Activated effector memory CD4-positive, alpha-beta T cell treated with anti-CD3 and anti-CD28 coated beads, Interleukin-2, amount 50 U/mL, for 16 hours (primary cell): ENCODE measurements around the gene KIF26B.
A peak's percentile ranks its signal among the peaks of the same experiment; 100 is the strongest.
"Not testable (repeated sequence)": the region's sequence is repeated elsewhere in the genome, so short reads cannot be mapped to it uniquely, and the experiment has no call there.

Experiments used
- DNase-seq: peaks from one replicate; pipeline ENCODE4 v3.0.0-alpha.2; 2020

Gene KIF26B

GRCh38 chr1:245671966-245672767 is 517.4 kb downstream of the KIF26B start:
- no peak for DNase-seq

- DNase-seq: not testable (repeated sequence)
Observed at GRCh38 chr1:245672836-245673656, 518.3 kb downstream of the KIF26B start.

GRCh38 chr1:245673881-245674414 is 519.2 kb downstream of the KIF26B start:
- no peak for DNase-seq

DNA sequence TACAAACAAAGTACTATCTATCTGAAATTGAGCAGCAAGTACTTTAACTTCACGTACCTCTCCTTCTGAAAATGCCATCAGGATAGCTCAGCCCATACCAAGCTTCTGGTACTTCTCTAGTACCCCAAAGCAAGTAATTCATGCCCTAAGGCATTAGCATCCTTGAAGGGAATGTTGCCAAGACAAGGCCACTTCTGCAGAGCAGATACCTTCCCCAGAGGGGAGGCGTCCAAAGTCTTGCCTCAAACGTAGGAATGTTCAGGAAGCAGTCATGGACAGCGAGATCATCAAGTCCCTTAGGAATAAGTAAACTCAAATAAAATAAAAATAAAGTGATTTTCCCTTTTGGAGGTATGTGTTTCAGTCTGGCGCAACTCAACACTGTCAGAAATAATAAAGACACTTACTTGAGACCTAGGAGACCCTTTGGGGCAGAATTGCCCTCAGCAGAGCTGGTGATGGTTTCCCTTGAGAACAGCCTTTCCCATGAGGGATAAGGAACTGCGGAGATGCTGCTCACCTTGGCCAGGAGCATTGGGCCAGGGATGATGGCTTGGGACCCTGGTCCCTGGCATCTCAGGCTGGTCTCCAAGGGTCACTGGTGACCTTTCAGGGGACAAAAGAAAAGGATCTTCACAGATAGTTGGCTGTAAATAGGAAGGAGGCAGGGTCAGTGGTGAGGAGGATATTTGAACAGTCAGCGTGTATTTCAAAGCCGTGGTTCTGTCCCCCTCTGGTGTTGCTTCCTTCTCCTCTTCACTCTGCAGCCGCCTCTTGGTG is 522.9 kb downstream of the KIF26B start:
- peak; percentile 14 for DNase-seq

DNA sequence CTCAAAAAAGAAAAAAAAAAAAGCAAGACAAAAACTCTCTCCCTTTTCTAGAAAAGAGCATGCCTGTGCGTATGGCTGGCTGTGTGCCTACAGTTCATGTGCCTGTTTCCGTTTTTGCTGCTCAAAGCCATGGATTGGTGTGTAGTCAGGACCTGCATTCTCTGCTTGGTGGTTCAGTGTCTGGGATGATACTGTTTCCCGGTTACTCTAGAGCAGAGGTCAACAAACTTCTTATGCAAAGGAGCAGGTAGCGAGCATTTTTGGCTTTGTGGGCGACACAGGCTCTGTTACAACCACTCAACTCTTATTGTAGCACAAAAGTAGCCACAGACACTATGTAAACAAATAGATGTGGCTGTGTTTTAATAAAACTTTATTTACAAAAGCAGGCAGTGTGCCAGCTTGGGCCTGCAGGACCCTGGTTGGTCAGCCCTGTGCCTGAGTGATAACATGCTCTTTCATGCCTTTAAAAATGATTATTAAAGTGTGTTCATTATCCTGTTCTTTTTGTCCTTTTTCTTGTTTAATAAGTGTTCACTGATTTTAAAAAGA is 524.2 kb downstream of the KIF26B start:
- DNase-seq: peak; percentile 38

GRCh38 chr1:245679821-245680780 is 525.3 kb downstream of the KIF26B start:
- DNase-seq: peak; percentile 5

DNA sequence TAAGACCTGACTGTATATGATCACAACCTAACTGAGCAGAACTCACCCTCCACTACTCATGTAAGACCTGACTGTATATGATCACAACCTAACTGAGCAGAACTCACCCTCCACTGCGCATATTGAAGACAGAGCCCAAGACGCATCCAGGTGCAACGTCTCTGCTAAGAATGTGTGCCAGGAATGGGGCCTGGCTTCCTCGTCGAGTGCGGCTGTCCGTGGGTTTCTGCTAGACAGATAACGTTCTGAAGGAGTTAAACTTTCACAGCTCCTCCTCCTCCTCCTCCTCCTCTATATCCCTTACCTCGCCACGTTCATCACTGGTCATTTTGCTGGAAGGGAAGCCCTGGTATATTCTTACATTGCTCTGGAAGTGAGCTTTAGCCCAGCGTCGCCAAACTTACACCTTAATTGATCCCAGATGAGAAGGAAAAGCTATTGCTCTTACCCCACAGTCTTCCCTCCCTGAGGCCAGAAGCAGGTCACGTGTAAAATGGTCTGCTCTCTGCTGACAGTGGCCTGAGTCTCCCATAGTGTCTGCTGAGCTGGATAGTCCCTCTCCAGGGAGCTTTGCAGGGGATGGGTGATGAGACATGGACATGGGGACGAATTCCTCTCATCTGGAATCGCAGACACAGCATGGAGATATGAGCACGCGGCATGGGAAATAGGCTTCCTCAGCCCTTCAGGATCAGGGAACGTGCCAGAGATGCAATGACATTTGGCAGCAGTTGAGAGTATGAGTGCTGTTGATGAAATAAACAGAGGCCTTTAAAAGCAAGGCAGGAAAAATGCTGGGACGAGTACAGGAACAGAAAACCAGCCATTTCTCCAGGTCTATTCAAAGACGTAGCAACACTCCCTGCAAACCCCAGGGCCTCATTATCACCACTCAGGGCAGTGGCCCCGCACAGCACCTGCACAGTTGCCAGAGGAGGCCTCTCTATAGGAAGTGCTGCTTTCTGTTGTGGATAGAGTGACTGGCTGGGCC is 528.1 kb downstream of the KIF26B start:
- DNase-seq: peak; percentile 14

- peak; percentile 5 for DNase-seq
Observed at GRCh38 chr1:245683676-245684075, 528.9 kb downstream of the KIF26B start.

- DNase-seq: peak; percentile 50
Observed at GRCh38 chr1:245684166-245684565, 529.4 kb downstream of the KIF26B start.

- DNase-seq: no peak
Observed at GRCh38 chr1:245684571-245684970, 529.8 kb downstream of the KIF26B start.

DNA sequence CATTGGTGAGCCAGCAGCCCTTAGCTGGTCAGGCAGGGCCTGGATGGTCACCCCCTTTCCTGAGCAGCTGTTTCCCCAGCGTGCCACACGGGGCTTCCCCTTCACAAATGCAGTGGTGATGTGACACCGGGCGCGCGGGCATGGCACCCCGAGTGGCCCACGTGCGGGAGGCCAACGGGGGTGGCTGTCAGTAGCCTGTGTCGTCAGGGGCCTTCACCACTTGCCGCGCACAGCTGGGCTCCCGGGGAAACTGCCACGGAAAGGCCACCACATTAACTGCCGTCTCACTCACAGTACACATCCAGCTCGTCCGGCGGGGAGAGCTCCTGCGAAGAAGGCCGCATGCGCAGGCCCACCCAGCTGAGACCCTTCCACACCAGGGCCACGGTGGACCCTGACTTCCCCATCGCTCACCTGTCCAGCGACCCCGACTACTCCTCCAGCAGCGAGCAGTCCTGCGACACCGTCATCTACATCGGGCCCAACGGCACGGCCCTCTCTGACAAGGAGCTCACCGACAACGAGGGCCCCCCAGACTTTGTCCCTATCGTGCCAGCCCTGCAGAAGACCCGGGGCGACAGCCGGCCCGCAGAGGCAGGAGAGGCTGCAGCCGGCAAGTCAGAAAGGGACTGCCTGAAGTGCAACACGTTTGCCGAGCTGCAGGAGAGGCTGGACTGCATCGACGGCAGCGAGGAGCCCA is 530.5 kb downstream of the KIF26B start:
- peak; percentile 60 for DNase-seq

DNA sequence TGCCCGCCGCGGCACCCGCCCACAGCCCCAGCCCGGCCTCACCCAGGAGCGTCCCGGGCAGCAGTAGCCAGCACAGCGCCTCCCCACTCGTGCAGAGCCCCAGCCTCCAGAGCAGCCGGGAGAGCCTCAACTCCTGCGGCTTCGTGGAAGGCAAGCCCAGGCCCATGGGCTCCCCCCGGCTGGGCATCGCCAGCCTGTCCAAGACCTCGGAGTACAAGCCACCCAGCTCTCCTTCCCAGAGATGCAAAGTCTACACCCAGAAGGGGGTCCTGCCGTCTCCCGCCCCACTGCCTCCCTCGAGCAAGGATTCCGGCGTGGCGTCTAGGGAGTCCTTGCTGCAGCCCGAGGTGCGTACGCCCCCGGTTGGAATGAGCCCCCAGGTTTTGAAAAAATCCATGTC is 531.2 kb downstream of the KIF26B start:
- DNase-seq: peak; percentile 51

GRCh38 chr1:245686446-245687030 is 531.8 kb downstream of the KIF26B start:
- DNase-seq: peak; percentile 34

DNA sequence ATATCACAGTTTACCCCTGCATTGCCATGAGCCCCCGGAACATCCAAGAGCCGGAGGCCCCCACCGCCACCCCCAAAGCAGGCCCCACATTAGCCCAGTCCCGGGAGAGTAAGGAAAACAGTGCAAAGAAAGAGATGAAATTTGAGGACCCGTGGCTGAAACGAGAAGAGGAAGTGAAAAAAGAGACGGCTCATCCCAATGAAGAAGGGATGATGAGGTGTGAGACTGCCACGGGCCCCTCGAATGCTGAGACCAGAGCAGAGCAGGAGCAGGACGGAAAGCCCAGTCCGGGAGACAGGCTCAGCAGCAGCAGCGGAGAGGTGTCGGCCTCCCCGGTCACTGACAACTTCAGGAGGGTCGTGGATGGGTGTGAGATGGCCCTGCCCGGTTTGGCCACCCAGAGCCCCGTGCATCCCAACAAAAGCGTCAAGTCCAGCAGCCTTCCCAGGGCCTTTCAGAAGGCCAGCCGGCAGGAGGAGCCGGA is 532.4 kb downstream of the KIF26B start:
- DNase-seq: peak; percentile 33

DNA sequence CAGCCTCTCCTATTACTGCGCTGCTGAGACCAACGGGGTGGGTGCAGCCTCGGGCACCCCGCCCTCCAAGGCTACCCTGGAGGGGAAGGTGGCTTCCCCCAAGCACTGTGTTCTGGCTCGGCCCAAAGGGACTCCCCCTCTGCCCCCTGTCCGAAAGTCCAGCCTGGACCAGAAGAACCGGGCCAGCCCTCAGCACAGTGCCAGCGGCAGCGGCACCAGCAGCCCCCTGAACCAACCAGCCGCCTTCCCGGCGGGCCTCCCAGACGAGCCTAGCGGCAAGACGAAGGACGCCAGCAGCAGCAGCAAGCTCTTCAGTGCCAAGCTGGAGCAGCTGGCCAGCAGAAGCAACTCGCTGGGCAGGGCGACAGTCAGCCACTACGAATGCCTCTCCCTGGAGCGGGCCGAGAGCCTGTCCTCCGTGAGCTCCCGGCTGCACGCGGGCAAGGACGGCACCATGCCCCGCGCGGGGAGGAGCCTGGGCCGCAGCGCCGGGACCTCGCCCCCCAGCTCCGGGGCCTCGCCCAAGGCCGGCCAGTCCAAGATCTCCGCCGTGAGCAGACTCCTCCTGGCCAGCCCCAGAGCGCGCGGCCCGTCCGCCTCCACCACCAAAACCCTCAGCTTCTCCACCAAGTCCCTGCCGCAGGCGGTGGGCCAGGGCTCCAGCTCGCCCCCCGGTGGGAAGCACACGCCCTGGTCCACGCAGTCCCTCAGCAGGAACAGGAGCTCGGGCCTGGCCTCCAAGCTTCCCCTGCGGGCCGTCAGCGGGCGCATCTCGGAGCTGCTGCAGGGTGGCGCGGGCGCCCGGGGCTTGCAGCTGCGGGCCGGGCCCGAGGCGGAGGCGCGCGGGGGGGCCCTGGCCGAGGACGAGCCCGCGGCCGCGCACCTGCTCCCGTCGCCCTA is 533.1 kb downstream of the KIF26B start:
- DNase-seq: peak; percentile 53

DNA sequence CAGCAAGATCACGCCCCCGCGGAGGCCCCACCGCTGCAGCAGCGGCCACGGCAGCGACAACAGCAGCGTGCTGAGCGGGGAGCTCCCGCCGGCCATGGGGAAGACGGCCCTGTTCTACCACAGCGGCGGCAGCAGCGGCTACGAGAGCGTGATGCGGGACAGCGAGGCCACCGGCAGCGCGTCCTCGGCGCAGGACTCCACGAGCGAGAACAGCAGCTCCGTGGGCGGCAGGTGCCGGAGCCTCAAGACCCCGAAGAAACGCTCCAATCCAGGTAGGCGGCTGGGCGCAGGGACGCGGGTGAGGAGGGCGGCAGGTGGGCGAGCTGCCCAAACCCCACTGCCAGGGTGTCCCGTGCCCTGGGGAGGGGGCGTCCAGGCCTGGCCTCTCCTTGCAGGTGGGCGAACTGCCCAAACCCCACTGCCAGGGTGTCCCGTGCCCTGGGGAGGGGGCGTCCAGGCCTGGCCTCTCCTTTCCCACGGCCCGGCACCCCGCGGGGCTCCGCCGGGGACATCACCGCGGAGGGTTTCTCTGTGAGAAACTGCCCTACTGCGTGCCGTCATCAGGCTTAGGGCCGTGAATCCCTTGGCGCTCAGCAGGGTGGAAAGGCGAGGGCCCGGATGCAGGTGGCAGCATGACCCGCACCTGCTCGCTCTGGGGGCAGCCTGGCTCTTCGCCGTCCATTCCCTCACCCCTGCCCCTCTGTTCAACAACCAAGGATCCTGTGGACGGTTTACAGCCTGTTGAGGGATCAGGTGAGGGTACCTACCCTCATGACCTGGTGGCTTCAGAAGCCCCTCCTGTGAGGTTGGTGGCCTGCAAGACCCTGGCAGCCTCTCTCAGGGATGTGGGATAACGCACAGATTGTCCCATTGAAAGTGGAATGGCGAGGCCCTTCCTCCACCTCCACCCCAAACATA is 534.0 kb downstream of the KIF26B start:
- peak; percentile 53 for DNase-seq
